Astrocyte of the spinal cord (primary cell): ENCODE data around the gene ST8SIA5.

Source experiments
- DNase-seq: peaks from one replicate; pipeline ENCODE4 v3.0.0; 2011; ENCODE audit warnings: low read depth, low spot score
- H3K4me3 ChIP-seq: 2 replicates; pipeline ENCODE4 v1.5.1; 2011; ENCODE audit warnings: low read depth, mild to moderate bottlenecking, low read length, moderate library complexity
- in situ Hi-C: cut with HindIII; loops from 2 replicates; pipeline ENCODE4 v1.10.0; 2017; ENCODE audit warnings: low sequenced_read_pairs
- TF ChIP-seq, protein P1 (sequence below): IDR thresholded peaks from 2 replicates; pipeline ENCODE4 v1.5.1; 2012; ENCODE audit warnings: low read depth, mild to moderate bottlenecking, low read length, inconsistent platforms

Gene ST8SIA5

GRCh38 chr18:46718501-46719341, 38.1 kb downstream of the ST8SIA5 start:
- DNase-seq = peak; percentile 87

DNA sequence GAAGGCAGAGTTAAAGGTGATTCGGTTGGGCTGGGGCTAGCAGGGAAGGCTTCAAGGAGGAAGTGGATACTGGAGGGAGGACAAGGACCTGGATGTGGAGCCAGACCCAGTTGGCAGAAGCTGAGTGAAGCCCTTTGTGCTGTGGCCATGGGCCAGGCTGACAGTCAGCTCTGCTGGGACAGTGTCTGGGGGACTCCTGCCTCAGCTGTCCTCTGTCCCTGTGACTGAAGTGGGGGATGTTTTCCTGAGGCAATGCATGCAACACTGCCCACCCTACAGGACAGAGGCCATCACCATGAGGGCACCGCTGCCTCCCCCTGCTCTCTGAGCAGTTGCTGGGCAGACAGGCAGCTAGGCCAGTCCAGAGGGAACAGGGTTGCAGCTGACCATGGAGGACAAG, 40.0 kb downstream of the ST8SIA5 start:
- in situ Hi-C loops = no loop called here
- TF ChIP-seq, protein P1, sequence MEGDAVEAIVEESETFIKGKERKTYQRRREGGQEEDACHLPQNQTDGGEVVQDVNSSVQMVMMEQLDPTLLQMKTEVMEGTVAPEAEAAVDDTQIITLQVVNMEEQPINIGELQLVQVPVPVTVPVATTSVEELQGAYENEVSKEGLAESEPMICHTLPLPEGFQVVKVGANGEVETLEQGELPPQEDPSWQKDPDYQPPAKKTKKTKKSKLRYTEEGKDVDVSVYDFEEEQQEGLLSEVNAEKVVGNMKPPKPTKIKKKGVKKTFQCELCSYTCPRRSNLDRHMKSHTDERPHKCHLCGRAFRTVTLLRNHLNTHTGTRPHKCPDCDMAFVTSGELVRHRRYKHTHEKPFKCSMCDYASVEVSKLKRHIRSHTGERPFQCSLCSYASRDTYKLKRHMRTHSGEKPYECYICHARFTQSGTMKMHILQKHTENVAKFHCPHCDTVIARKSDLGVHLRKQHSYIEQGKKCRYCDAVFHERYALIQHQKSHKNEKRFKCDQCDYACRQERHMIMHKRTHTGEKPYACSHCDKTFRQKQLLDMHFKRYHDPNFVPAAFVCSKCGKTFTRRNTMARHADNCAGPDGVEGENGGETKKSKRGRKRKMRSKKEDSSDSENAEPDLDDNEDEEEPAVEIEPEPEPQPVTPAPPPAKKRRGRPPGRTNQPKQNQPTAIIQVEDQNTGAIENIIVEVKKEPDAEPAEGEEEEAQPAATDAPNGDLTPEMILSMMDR = no peak
- H3K4me3 ChIP-seq = no peak overlapping the region
- no peak for DNase-seq

More at GRCh38 chr18:46718501-46719341, 38.1 kb downstream of the ST8SIA5 start:
- H3K4me3 ChIP-seq = no peak overlapping the region
- in situ Hi-C loops = no loop called here
- TF ChIP-seq, protein P1 = no peak

DNA sequence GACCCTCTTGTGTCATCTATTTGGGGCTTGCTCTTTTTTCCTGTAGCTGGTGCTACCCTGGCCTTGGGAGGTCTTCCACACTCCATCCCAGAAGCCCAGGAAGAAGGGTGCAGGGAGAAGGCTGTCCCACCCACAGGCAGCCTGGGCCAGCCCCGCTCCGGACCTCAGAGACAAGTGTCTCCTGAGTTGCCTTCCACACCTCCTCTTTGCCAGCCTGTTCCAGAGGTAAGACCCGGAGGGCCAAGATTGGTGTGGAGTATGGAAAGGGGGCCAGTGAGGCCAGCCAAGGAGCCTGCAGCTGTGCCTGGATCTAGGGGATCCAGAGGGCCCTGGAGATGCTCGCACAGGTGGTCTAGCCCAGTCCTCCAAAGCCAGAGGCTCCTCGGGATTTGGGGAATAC, 40.5 kb downstream of the ST8SIA5 start:
- no peak overlapping the region for H3K4me3 ChIP-seq
- TF ChIP-seq, protein P1 = no peak
- DNase-seq = no peak
- in situ Hi-C loops = no loop called here

- in situ Hi-C loops = no loop called here
- TF ChIP-seq, protein P1 = no peak
- DNase-seq = no peak
- no peak overlapping the region for H3K4me3 ChIP-seq
These were observed 41.8 kb downstream of the ST8SIA5 start for GRCh38 chr18:46715062-46715461.

- TF ChIP-seq, protein P1 = no peak
- in situ Hi-C loops = no loop called here
- peak; percentile 89 for DNase-seq
- no peak overlapping the region for H3K4me3 ChIP-seq
These were observed 44.4 kb downstream of the ST8SIA5 start for GRCh38 chr18:46712406-46712805.

GRCh38 chr18:46711444-46711863, 45.4 kb downstream of the ST8SIA5 start:
- TF ChIP-seq, protein P1 = no peak
- in situ Hi-C loops = no loop called here

More at GRCh38 chr18:46711444-46711863, 45.4 kb downstream of the ST8SIA5 start:
- DNase-seq = no peak
- no peak overlapping the region for H3K4me3 ChIP-seq
